WTC11 (cell line): ENCODE results near the gene ZNF175. TPM values are rescaled to one million over a fixed set of nuclear protein-coding genes. Genes with fewer than 3 reads are reported as not detected.

Source experiments
- ATAC-seq: fragments of 200-7000 bp; cut with Tn5 transposase; 2 replicates; pipeline ENCODE4 v1.10.0; 2021; ENCODE audit warnings: mild to moderate bottlenecking, moderate library complexity
- CTCF ChIA-PET: fragments of 300-600 bp; sonication (Branson Sonifier 250); formaldehyde crosslinking; loops from one replicate; lab custom pipeline; 2021; ENCODE audit warnings: antibody characterized with exemption; lab: Charles Lee
- POLR2A ChIA-PET: fragments of 350-600 bp; sonication (Branson Sonifier 250); formaldehyde crosslinking; loops from one replicate; lab custom pipeline; 2021; ENCODE audit warnings: antibody characterized with exemption; lab: Charles Lee
- DNase-seq: peaks from one replicate; pipeline ENCODE4 v3.0.0; 2021; ENCODE audit warnings: low spot score
- H3K27ac Mint-ChIP-seq: 2 replicates; pipeline ENCODE4 v1.8.0; 2021; ENCODE audit warnings: mixed read lengths
- H3K27me3 Mint-ChIP-seq: 2 replicates; pipeline ENCODE4 v1.8.0; 2021; ENCODE audit warnings: low read depth, mild to moderate bottlenecking, moderate library complexity, mixed read lengths
- H3K36me3 Mint-ChIP-seq: 2 replicates; pipeline ENCODE4 v1.8.0; 2021; ENCODE audit warnings: mixed read lengths
- H3K4me1 Mint-ChIP-seq: 2 replicates; pipeline ENCODE4 v1.8.0; 2022; ENCODE audit warnings: mixed read lengths
- H3K4me3 Mint-ChIP-seq: 2 replicates; pipeline ENCODE4 v1.8.0; 2021; ENCODE audit warnings: mild to moderate bottlenecking, moderate library complexity, mixed read lengths
- H3K9me3 Mint-ChIP-seq: 2 replicates; pipeline ENCODE4 v1.8.0; 2021; ENCODE audit warnings: mixed read lengths
- ARID4B ChIP-seq: sonication (generic); formaldehyde crosslinking; IDR thresholded peaks from 2 replicates; pipeline ENCODE4 v1.8.0; 2023; ENCODE audit warnings: missing genetic modification reagents, mild to moderate bottlenecking, borderline replicate concordance
- CDX4 ChIP-seq: fragments of 250-450 bp; sonication (Bioruptor Pico); IDR thresholded peaks from 2 replicates; pipeline ENCODE4 v1.9.0; 2021; ENCODE audit warnings: moderate library complexity, mild to moderate bottlenecking, inconsistent platforms, borderline replicate concordance
- E2F5 ChIP-seq: sonication (generic); formaldehyde crosslinking; IDR thresholded peaks from 2 replicates; pipeline ENCODE4 v1.8.1; 2022; ENCODE audit warnings: mild to moderate bottlenecking, moderate library complexity, missing genetic modification reagents
- ERG ChIP-seq: fragments of 250-450 bp; sonication (Bioruptor Pico); IDR thresholded peaks from 2 replicates; pipeline ENCODE4 v1.8.0; 2021; ENCODE audit warnings: mild to moderate bottlenecking
- ETV6 ChIP-seq: sonication (generic); formaldehyde crosslinking; IDR thresholded peaks from 2 replicates; pipeline ENCODE4 v1.8.1; 2022; ENCODE audit warnings: mild to moderate bottlenecking, missing genetic modification reagents
- IRF2 ChIP-seq: sonication (generic); formaldehyde crosslinking; IDR thresholded peaks from 2 replicates; pipeline ENCODE4 v1.8.0; 2022; ENCODE audit warnings: low read depth, missing genetic modification reagents, borderline replicate concordance
- JAZF1 ChIP-seq: fragments of 250-450 bp; sonication (Bioruptor Pico); IDR thresholded peaks from 2 replicates; pipeline ENCODE4 v1.9.0; 2021; ENCODE audit warnings: moderate library complexity, mild to moderate bottlenecking, inconsistent platforms
- KAT7 ChIP-seq: sonication (generic); formaldehyde crosslinking; IDR thresholded peaks from 2 replicates; pipeline ENCODE4 v1.8.1; 2023; ENCODE audit warnings: missing genetic modification reagents, mild to moderate bottlenecking, borderline replicate concordance
- MXD4 ChIP-seq: fragments of 250-450 bp; sonication (Bioruptor Pico); IDR thresholded peaks from 2 replicates; pipeline ENCODE4 v1.8.0; 2021; ENCODE audit warnings: mild to moderate bottlenecking, moderate library complexity, borderline replicate concordance
- NFE2L1 ChIP-seq: sonication (generic); formaldehyde crosslinking; IDR thresholded peaks from 2 replicates; pipeline ENCODE4 v1.8.1; 2023; ENCODE audit warnings: missing genetic modification reagents
- NR3C1 ChIP-seq: sonication (generic); formaldehyde crosslinking; conservative IDR thresholded peaks from 2 replicates; pipeline ENCODE4 v1.8.1; 2023; ENCODE audit warnings: low read depth, mild to moderate bottlenecking, missing genetic modification reagents
- RORB ChIP-seq: fragments of 250-450 bp; sonication (Bioruptor Pico); IDR thresholded peaks from 2 replicates; pipeline ENCODE4 v1.9.0; 2021; ENCODE audit warnings: mild to moderate bottlenecking
- SOX15 ChIP-seq: fragments of 250-450 bp; sonication (Bioruptor Pico); IDR thresholded peaks from 2 replicates; pipeline ENCODE4 v1.9.0; 2021; ENCODE audit warnings: mild to moderate bottlenecking
- ZNF317 ChIP-seq: sonication (generic); formaldehyde crosslinking; IDR thresholded peaks from 2 replicates; pipeline ENCODE4 v1.8.1; 2023; ENCODE audit warnings: low read depth, mild to moderate bottlenecking, moderate library complexity, missing genetic modification reagents, borderline replicate concordance
- ZNF416 ChIP-seq: fragments of 250-450 bp; sonication (Bioruptor Pico); IDR thresholded peaks from 2 replicates; pipeline ENCODE4 v1.9.0; 2021; ENCODE audit warnings: mild to moderate bottlenecking, inconsistent platforms
- ZSCAN18 ChIP-seq: fragments of 250-450 bp; sonication (Bioruptor Pico); IDR thresholded peaks from 2 replicates; pipeline ENCODE4 v2.1.2; 2022; ENCODE audit warnings: mild to moderate bottlenecking, moderate library complexity
- total RNA-seq: library from RNA; stranded (reverse); gene quantifications from 3 replicates; pipeline ENCODE4 v1.2.3, GENCODE V29; 2021
- TF ChIP-seq, protein P1 (sequence below): sonication (generic); formaldehyde crosslinking; IDR thresholded peaks from 2 replicates; pipeline ENCODE4 v1.8.1; 2023; ENCODE audit warnings: mild to moderate bottlenecking, missing genetic modification reagents
- TF ChIP-seq, protein P2 (sequence below): sonication (generic); formaldehyde crosslinking; IDR thresholded peaks from 2 replicates; pipeline ENCODE4 v1.8.1; 2023; ENCODE audit warnings: mild to moderate bottlenecking, missing genetic modification reagents, borderline replicate concordance
- TF ChIP-seq, protein P3 (sequence below): sonication (generic); formaldehyde crosslinking; IDR thresholded peaks from 2 replicates; pipeline ENCODE4 v1.8.0; 2022; ENCODE audit warnings: mild to moderate bottlenecking, missing genetic modification reagents

Gene ZNF175
- total RNA-seq, 1 experiment from 2014 or later: 10.9 TPM

DNA sequence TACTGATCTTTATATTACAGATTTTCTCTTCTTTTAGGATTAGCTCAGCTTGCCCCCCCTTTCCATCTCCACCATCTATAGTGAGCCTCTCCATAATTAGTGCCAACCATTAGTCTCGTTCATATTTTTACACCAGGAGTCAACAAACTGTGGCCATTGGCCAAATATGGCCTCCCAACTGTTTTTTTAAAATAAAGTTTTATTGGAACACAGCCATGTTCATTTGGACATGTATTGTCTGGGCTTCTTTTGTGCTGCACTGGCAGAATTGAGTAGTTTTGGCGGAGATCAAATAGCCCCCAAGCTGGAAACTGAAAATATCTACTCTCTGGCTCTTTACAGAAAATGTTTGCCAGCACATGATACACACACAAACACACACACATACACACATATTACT lies 18.4 kb downstream of the ZNF175 start (continued):
- TF ChIP-seq MXD4 (CRISPR knock-in tag): no peak
- TF ChIP-seq IRF2: no peak
- TF ChIP-seq, protein P1, sequence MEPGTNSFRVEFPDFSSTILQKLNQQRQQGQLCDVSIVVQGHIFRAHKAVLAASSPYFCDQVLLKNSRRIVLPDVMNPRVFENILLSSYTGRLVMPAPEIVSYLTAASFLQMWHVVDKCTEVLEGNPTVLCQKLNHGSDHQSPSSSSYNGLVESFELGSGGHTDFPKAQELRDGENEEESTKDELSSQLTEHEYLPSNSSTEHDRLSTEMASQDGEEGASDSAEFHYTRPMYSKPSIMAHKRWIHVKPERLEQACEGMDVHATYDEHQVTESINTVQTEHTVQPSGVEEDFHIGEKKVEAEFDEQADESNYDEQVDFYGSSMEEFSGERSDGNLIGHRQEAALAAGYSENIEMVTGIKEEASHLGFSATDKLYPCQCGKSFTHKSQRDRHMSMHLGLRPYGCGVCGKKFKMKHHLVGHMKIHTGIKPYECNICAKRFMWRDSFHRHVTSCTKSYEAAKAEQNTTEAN (CRISPR knock-in tag): no peak
- no peak for TF ChIP-seq ZSCAN18

GRCh38 chr19:51590441-51590840 lies 19.4 kb downstream of the ZNF175 start:
- ChIA-PET POLR2A (no interaction called here), CTCF (no interaction called here)
- Mint-ChIP-seq H3K9me3 (peaks cover 32% of the 10 kb centered on the region), H3K27ac (no peak overlapping the region), H3K4me1 (peaks cover 12% of the 10 kb centered on the region), H3K27me3 (peaks cover 7% of the 10 kb centered on the region), H3K36me3 (peaks cover 34% of the 10 kb centered on the region), H3K4me3 (no peak overlapping the region)
- ATAC-seq (no peak), DNase-seq (no peak)
- TF ChIP-seq ZSCAN18 (no peak), ZNF317 (CRISPR knock-in tag) (no peak), SOX15 (CRISPR knock-in tag) (no peak), ERG (CRISPR knock-in tag) (no peak), CDX4 (CRISPR knock-in tag) (no peak), RORB (CRISPR knock-in tag) (no peak), ARID4B (CRISPR knock-in tag) (no peak), E2F5 (CRISPR knock-in tag) (no peak), NFE2L1 (CRISPR knock-in tag) (no peak), ZNF416 (CRISPR knock-in tag) (no peak), NR3C1 (CRISPR knock-in tag) (no peak), KAT7 (CRISPR knock-in tag) (no peak), ETV6 (CRISPR knock-in tag) (no peak), JAZF1 (CRISPR knock-in tag) (no peak)
- TF ChIP-seq, protein P2, sequence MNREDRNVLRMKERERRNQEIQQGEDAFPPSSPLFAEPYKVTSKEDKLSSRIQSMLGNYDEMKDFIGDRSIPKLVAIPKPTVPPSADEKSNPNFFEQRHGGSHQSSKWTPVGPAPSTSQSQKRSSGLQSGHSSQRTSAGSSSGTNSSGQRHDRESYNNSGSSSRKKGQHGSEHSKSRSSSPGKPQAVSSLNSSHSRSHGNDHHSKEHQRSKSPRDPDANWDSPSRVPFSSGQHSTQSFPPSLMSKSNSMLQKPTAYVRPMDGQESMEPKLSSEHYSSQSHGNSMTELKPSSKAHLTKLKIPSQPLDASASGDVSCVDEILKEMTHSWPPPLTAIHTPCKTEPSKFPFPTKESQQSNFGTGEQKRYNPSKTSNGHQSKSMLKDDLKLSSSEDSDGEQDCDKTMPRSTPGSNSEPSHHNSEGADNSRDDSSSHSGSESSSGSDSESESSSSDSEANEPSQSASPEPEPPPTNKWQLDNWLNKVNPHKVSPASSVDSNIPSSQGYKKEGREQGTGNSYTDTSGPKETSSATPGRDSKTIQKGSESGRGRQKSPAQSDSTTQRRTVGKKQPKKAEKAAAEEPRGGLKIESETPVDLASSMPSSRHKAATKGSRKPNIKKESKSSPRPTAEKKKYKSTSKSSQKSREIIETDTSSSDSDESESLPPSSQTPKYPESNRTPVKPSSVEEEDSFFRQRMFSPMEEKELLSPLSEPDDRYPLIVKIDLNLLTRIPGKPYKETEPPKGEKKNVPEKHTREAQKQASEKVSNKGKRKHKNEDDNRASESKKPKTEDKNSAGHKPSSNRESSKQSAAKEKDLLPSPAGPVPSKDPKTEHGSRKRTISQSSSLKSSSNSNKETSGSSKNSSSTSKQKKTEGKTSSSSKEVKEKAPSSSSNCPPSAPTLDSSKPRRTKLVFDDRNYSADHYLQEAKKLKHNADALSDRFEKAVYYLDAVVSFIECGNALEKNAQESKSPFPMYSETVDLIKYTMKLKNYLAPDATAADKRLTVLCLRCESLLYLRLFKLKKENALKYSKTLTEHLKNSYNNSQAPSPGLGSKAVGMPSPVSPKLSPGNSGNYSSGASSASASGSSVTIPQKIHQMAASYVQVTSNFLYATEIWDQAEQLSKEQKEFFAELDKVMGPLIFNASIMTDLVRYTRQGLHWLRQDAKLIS (CRISPR knock-in tag): no peak
- TF ChIP-seq, protein P3, sequence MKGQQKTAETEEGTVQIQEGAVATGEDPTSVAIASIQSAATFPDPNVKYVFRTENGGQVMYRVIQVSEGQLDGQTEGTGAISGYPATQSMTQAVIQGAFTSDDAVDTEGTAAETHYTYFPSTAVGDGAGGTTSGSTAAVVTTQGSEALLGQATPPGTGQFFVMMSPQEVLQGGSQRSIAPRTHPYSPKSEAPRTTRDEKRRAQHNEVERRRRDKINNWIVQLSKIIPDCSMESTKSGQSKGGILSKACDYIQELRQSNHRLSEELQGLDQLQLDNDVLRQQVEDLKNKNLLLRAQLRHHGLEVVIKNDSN (CRISPR knock-in tag): no peak
